Kidney capillary endothelial cell (primary cell): ENCODE data around the gene CD8B.
A peak's percentile ranks its signal among the peaks of the same experiment; 100 is the strongest.
"Not testable (repeated sequence)": the region's sequence is repeated elsewhere in the genome, so short reads cannot be mapped to it uniquely, and the experiment has no call there.

ENCODE experiments used
- DNase-seq: peaks from one replicate; pipeline ENCODE4 v3.0.0-alpha.2; 2018; ENCODE audit warnings: low spot score

Gene CD8B

DNA sequence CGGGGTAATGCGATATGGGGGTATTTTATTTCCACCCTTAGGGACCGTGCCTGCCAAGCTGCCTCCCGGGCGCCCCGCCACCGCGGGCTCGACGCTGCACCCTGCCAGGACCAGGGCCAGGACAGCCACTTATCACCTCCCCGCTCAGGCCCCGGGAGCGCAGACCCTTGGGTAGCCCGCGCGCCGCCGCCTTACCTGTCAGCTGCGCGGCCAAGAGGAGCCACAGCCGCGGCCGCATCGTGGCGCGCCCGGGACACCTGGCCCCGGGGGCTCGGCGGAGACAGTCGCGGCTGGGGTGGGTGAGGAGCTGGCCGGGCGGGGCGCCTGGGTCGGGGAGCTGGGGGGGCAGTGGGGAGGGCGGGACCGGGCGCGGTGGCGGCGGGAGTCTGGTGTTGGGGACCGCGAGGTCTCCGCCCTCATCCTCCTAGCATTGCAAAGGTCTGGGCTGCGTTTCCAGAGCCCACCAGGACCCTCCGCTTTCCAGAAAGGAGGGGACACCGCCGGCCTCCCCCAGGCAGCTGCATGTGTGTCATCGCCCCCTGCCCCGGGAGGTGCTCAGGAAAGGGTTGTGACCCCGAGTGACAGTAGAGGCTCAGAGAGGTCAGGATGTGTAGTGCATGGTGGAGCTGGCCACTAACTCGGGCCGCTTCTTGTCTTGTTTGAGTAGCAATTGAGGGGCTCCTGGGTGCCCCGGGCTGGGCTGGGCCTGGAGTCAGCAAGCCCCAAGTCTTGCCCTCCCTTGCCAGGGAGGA lies at the start of gene CD8B:
Gene CD8B (minus strand): TSS at position 259 of the 752 bp plus-strand sequence. CDS start 21 bp downstream, at position 238.
- DNase-seq = not testable (repeated sequence)

DNA sequence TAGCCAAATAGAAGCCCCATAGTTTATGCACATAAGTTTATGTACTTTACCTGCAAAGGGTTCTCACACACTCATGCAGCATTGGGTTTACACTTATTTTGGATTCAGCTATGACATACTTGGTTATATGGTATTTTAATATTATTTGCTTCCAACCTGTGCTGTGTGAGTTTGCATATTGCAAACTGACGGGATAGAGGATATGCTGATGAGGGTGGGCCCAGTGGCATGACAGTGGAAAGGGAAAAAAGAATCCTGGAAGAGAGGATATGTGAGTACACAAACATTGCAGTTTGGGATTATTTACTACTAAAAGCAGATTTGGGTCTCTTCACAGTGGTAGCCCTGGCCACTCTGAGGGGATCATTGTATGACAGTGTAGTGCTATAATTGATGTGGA lies 44.2 kb upstream of the CD8B start:
- not testable (repeated sequence) for DNase-seq

DNA sequence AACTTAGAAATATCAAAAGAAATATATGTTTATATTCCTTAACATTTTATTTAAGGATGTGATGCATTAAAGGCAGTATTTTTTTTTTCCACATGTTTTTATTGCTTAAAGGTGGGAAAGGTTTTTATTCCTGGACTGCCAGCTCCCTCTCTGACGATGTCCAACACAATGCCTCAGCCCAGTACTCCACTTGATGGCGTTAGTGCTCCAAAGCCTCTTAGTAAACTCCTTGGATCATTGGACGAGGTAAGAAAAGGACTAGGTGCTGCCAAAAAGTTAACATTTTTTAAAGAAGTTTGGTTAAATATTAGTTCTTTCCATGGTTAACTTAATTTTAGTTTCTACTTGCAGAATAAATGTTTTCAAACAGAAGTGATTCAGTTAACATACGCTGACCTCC lies 39.0 kb upstream of the CD8B start:
- not testable (repeated sequence) for DNase-seq

DNA sequence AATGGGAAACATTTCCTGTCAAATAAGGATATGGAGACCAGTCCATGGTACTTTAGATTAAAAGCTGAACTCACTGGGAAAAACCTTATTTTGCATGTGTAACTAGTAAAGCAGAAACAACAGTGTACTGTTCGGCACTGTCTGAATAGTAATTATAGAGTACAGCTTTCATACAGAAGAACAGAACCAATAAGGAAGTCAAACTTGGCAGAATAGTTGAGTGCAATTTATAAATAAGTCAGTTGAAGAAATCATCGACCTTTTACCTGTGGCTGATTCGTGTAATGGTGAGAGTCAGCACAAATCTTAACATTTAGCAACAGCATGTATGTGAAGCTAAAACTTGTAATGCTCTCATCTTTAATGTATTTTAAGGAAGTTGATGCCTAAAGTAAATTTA lies 24.3 kb upstream of the CD8B start:
- DNase-seq = not testable (repeated sequence)

DNA sequence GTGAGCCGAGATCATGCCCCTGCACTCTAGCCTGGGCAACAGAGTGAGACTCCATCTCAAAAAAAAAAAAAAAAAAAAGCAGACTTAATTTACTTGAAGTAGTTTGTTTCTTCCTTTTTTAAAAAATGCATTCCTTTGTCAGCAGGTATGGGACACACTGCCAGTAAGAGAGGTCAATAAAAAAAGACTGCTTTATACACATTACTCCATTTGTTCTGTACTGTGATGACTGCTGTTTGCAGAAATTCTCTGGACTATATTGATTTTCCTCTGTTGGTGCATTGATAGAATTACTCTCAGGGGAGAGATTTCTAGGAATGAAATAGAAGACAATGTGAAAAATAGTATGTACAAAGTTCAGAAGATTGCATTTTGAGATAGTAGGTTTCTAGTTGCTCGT lies 21.2 kb upstream of the CD8B start:
- not testable (repeated sequence) for DNase-seq

DNA sequence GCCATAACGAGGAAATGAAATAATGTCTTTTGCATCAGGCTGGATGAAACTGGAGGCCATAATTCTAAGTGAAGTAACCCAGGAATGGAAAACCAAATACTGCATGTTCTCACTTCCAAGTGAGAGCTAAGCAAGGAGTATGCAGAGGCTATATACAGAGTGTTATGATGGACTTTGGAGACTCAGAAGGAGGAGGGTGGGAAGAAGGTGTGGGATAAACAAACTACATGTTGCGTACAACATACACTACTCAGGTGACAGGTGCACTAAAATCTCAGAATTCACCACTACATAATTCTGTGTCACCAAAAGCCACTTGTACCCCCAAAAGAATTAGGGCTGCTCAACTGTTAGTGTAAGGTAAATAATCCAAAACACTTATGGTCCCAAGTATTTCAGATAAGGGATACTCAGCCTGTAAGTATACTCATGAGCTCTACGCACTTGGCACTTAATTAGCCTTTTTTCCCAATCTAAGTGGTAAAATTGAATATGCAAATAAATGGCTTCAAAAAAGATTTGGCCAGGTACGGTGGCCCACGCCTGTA lies 20.5 kb upstream of the CD8B start:
- DNase-seq = not testable (repeated sequence)

DNA sequence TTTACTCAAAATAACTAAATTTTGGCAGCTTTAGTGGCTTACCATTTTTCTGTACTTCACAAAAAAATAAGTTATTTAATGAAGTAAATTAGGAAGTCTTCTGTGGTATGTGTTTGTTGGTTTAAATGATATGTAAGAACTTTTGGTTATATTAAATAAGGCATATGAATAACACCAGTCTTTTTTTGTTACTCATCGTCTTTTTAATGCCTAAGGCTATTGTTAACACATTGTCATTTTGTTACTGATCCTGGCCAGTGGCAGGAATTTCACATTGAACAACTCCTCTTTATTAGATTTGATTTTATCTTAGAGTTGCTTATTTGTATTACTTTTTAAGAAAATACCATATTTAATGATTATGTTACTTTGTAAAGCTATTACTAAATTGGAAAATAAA lies 17.3 kb upstream of the CD8B start:
- DNase-seq = not testable (repeated sequence)

DNA sequence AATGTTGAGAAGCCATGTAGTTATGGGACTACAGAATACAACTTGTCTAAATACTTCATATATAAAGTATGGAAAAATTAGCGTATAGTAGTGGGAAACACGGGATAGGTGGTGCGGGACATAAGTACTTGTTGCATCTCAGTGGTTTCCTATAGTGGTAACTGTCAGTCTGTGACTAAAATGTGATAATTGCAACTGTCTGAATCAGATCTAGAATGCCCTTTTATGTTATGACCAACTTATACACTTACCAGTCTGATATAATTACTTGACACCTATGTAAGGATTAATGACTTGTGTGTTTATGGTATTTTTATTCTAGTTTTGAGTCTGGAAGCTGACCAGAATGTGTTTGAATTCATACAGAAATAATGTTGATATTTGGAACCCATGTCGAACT lies 9.3 kb upstream of the CD8B start:
- not testable (repeated sequence) for DNase-seq

DNA sequence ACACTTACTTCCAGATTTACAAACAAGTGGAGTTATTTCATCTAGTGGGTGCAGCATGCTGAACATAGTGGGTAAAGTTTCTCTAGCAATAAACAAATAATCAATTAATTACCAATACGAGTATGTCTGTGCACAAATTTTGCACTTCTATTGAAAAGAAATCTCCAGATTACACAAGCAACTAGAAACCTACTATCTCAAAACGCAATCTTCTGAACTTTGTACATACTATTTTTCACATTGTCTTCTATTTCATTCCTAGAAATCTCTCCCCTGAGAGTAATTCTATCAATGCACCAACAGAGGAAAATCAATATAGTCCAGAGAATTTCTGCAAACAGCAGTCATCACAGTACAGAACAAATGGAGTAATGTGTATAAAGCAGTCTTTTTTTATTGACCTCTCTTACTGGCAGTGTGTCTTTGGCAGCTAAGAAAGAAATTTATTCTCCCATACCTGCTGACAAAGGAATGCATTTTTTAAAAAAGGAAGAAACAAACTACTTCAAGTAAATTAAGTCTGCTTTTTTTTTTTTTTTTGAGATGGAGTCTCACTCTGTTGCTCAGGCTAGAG lies 7.3 kb upstream of the CD8B start:
- not testable (repeated sequence) for DNase-seq

DNA sequence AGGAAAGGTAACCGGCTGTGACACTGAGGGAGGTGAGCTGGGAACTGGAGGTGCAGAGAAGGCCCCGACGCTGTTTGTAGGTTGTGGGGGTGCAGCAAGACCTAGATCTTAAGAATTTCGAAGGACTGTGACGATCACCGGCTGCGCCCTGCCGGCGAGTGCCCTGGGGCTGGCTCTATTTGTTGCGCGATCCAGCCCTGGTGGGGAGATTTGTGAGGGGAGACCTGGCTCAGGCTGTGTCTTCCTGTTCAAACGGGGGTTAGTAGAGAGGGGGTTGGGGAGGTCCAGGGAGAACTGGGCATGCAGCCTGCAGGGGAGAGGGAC lies 656 bp upstream of the CD8B start:
- DNase-seq = not testable (repeated sequence)

DNA sequence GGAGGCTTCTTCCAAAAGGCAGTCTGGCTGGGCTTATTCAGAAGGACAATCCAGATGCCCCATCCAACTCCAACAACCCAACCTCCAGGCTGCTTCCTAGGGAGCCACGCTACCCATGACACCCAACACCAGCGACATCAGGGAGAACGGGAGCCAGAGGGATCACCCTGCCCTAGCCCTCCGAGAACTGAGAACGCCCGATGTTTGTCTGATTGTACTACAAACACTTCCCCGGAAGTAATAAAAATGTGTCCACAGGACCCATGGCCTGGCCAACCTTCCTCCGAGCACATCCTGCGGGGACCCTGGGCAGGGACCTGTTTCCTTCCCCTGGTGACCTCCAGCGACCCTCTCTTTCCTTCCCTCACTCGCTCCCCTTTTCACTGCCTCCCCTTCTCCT lies 511 bp downstream of the CD8B start:
- not testable (repeated sequence) for DNase-seq

DNA sequence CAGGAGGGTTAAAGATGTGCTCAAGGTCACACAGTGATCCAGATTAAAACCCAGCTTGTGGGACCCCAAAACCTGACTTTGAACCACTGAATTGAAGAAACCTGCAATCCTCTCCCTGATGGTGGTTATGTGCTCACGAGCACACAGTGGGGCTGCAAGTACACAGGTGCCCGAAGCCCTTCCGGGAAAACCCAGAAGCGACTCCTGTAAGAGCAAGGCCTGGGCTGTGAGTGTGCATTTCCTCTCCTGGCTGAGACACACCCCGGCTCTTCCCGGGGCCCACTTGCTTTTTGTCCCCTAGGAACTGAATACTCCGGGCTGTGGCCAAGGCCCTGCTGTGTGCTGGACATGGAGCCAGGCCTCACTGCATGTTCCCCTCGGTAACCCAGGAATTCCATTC lies 1.1 kb downstream of the CD8B start:
- DNase-seq = not testable (repeated sequence)

DNA sequence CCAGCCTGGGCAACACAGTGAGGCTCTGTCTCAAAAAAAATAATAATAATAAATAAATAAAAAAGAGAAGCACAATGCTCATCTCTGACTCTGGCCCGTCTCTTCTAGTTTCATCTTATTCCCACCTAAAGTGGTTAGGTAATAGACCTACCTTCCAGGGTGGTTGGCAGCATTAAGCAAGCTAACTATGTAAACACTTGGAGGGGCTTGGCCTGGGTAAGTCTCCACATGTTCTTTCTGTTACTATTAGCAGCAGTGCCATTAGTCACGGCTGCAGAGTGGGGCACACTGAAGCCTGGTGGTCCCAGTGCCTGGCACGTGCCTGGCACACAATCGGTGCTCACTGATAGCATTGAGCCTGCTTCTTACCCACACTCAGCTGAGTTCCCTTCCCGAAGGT lies 4.0 kb downstream of the CD8B start:
- DNase-seq = not testable (repeated sequence)

DNA sequence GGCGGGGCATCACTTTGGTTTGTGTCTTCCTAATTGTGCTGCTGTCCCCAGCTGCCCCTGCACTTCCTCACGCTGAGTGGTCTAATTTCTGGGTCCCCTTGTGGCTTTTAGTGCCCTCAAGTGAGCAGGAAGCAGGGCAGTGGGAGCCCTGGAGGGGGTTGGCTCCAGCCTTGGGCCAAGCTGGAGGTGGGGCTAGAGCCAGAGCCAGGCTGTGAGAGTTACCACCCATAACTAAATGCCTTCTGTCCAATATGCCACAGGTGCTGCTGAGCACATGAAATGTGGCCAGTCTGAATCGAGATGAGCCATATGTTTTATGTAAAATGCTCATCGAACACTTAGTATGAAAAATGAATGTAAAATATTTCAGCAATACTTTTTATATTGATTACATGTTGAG lies 5.2 kb downstream of the CD8B start:
- not testable (repeated sequence) for DNase-seq

DNA sequence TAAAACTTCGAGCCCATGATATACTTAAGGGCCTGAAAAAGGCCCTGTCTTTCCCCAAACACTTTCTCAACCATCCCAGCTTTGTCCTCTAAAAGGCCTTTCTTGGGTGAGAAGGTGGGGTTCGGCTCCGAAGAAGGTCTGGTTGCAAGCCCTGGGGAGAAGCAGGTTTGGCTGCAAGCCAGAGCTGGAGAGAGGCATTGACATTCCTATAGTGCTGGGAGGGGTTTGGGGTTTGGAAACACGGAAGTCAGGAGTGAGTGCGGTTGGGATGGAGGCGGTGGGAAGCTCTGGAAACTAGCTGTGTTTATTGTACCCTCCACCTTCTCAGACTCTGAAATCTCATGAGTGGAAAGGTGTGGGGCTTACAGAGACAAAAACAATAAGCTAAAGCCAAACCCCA lies 5.7 kb downstream of the CD8B start:
- DNase-seq = not testable (repeated sequence)

DNA sequence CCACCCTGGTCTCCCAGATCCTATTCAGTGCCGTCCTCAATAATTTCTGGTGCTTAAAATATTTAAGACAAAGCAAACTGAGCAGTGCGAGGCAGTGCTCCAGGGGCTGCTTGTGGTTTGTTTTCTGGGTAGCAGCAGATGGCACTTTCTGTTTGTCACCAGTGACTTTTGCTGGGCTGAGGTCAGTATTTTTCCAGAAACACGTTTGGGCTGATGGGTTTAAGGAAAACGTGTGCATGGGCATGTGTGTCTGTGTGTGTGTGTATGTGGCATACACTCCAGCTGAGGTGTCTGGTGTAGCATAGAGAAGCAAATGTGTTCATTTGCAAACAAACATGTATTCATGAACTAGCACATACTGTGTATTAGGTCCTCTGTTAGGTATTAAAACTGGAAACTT lies 10.1 kb downstream of the CD8B start:
- DNase-seq = not testable (repeated sequence)

DNA sequence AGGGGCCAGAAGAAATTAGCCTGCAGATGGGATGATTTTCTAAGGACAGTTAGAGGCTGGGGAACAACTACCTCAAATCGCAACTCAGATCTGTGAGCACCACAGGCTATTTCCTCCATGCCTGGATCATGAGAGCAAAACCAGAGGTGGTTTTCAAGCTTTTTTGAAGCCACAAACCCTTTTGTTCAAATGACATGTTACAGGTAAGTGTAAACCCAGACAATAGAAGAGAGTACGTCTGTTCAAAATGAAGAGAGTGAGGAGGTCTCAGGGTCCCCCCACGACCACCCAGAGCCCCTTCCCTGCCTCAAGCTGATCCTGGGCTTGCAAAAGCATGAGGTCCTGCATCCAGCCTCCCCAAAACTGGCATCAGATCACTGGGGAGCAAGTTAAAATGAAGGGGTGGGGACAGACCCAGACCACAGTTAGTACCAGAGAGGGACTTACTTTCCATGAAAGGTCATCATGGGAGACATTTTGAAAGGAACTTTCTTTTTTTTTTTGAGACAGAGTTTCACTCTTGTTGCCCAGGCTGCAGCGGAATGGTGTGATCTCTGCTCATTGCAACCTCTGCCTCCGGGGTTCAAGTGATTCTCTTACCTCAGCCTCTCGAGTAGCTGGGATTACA lies 19.0 kb downstream of the CD8B start:
- DNase-seq = not testable (repeated sequence)

DNA sequence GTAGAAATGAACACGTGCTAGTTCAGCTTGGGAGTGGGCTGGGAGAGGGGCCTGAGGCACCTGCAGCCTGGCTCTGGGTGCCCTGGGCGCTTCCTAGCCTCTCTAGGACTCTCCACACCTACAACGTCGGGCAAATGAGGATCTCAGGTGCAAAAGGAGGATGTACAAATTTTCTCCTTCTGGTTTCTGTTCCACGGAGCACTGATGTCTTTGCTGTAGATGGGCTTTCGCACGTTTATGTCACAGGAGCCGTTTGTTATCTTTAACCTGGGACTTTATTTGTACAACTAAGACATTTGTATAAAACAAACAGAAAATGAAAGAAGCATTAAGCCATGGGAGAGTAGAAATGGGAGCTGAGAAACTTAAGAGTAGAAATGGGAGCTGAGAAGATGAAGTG lies 20.4 kb downstream of the CD8B start:
- not testable (repeated sequence) for DNase-seq

DNA sequence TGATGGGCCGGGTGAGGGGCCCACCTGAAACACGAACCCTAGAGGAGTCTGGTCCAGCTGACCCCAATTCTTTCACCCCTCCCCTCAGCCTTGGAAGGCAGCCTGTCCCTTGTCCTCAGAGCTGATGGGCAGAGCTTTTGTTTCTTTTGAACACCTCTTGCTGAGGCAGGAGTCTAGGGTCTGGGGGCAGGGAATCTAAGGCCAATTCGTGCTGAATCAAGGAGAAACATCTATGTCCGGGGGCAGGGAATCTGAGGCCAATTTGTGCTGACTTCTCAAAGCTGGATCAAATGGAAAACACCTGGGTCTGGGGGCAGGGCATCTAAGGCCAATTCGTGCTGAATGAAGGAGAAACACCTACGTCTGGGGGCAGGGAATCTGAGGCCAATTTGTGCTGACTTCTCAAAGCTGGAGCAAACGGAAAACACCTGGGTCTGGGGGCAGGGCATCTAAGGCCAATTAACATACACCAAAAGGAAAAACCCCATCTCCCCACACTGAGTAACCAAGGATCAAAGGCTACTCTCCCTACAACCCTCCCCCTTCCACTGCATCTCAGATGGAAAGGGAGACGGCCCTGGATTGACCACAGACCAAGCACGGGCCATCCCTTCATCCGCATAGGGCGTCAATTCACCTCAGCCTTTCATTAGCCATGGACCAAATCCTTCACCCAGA lies 21.7 kb downstream of the CD8B start:
- DNase-seq = not testable (repeated sequence)

DNA sequence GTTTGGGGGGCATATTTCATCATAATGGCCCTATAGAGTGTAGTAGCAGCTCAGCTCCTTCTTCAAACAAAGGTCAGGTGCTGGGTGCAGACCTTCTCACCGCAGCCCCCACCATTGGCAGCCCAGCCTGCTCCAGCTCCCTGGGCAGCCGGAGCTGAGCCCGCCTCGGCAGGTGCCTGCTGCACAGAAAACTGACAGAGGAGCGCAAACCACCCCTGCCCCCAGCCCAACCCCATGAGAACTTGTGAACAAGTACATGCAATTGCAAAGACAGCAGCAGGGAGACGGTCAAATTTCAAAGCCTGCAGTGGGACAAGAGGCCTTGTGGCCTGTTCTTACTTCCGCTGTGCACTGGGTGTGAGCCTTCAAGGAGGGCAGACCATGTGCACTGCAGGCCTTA lies 22.2 kb downstream of the CD8B start:
- not testable (repeated sequence) for DNase-seq

DNA sequence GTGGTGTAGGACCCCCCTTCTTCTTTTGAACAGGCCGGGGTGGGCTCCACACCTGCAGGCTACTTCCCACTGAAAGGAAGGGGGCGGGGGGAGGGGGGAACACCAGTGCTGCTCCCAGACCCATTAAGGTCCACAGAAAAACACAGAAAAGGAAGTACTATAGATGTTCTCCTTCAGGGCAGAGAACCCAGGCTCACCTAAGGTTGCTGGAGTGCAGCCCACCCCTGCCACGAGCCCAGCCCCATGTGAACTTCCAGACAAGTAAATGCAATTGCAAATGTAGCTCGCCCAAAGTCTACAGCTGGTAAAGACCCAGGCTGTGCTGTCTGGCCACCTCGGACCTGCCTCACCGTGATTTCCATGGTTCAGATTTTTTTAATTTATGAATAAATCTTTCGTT lies 24.0 kb downstream of the CD8B start:
- not testable (repeated sequence) for DNase-seq

DNA sequence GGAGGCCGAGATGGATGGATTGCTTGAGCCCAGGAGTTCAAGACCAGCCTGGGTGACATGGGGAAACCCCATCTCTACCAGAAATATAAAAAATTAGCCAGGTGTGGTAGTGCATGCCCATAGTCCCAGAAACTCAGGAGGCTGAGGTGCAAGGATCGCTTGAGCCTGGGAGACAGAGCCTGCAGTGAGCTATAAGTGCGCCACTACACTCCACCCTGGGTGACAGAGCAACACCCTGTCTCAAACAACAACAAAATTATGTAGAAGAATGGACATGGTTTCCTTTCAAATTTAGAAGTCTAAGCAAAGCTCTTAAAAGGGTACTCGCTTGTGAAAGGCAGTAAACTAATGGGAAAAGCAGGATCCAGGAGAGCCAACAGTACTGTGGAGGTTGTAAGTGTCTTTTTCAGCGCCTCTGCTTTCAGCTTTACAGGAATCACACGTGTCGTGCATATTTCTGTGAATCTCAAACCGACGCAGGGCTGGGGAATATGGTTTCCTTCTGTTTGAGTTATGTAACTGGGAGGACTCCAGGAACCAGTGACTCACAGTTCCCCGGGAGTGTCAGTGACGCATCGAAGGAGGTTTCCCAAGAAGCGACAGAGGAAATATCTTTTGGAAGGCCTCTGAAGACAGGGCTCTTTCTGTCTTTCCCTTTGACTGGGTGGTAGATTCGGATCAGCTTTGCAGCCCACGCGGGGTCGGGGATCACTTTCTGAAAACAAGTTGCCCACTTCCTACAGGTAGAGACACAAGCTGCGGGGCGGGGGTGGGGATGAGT lies 24.6 kb downstream of the CD8B start:
- peak; percentile 47 for DNase-seq
